Endothelial cell of umbilical vein (primary cell): ENCODE data around the gene AGA. TPM values are rescaled to one million over a fixed set of nuclear protein-coding genes. Genes with fewer than 3 reads are reported as not detected.

Experiments
- BruUV-seq: library from RNA; stranded (reverse); fragments of 400-500 nt; replicated peaks from 2 replicates; lab custom pipeline; 2021; lab: Mats Ljungman, UMichigan
- CTCF ChIA-PET: fragments of 300-600, 350-600 bp; sonication (Branson Sonifier 250); formaldehyde crosslinking; loops from one replicate; lab custom pipeline; 2021; ENCODE audit warnings: antibody characterized with exemption, inconsistent platforms; lab: Charles Lee
- POLR2A ChIA-PET: fragments of 300-600, 350-600 bp; sonication (Branson Sonifier 250); formaldehyde crosslinking; loops from one replicate; lab custom pipeline; 2021; ENCODE audit warnings: antibody characterized with exemption, inconsistent platforms; lab: Charles Lee
- DNase-seq: peaks from one replicate; pipeline ENCODE4 v3.0.0-alpha.2; 2011; ENCODE audit warnings: low read depth, low spot score
- FAIRE-seq: peaks from 2 replicates; lab custom pipeline; 2011; peaks lifted over from hg19 to GRCh38; lab: Jason Lieb, UNC
- H2AFZ ChIP-seq: 2 replicates; pipeline ENCODE4 v1.6.0; 2012; ENCODE audit warnings: low read depth, low read length, control low read depth, inconsistent platforms
- H3K27ac ChIP-seq: 2 replicates; pipeline ENCODE4 v1.5.1; 2011; ENCODE audit warnings: low read depth, mild to moderate bottlenecking, control low read depth, low read length, moderate library complexity; ENCODE audit not compliant: insufficient read depth
- H3K27me3 ChIP-seq, 2 experiments: 2 replicates each; pipeline versions ENCODE4 v1.6.0 to v1.6.1; 2011; ENCODE audit warnings: low read length in 2 of 2, mixed read lengths in 1 of 2; ENCODE audit not compliant: control insufficient read depth in 2 of 2, insufficient read depth in 2 of 2
- H3K36me3 ChIP-seq, 2 experiments: 2 replicates in 1 of 2; 3 replicates in 1 of 2; pipeline ENCODE4 v1.5.1; 2011; ENCODE audit warnings: low read length in 2 of 2, mild to moderate bottlenecking in 1 of 2, moderate library complexity in 1 of 2; ENCODE audit not compliant: control insufficient read depth in 2 of 2, insufficient read depth in 2 of 2; ENCODE audit errors: extremely low read depth in 1 of 2
- H3K4me1 ChIP-seq: 3 replicates; pipeline ENCODE4 v1.5.1; 2011; ENCODE audit warnings: mild to moderate bottlenecking, low read length; ENCODE audit not compliant: control insufficient read depth, insufficient read depth; ENCODE audit errors: extremely low read depth
- H3K4me2 ChIP-seq: 2 replicates; pipeline ENCODE4 v1.6.1; 2011; ENCODE audit warnings: low read length, control low read depth, mixed read lengths; ENCODE audit not compliant: insufficient read depth
- H3K4me3 ChIP-seq, 3 experiments: fragments of 200-600 bp in 1 of 3; sonication (generic), shearing (Covaris generic) in 1 of 3; replicated peaks in 1 of 3; 2 replicates each; pipeline ENCODE4 v1.5.1; 2011 to 2016; ENCODE audit warnings: control low read depth in 3 of 3, low read length in 3 of 3, mild to moderate bottlenecking in 2 of 3, inconsistent platforms in 1 of 3, low read depth in 1 of 3, moderate library complexity in 1 of 3; ENCODE audit not compliant: insufficient read depth in 1 of 3
- H3K79me2 ChIP-seq: 2 replicates; pipeline ENCODE4 v1.6.0; 2012; ENCODE audit warnings: low read length, inconsistent platforms; ENCODE audit not compliant: control insufficient read depth, insufficient read depth
- H3K9ac ChIP-seq: replicated peaks from 2 replicates; pipeline ENCODE3; 2011; ENCODE audit warnings: low read length, control low read depth; ENCODE audit not compliant: insufficient read depth; ENCODE audit errors: extremely low read depth
- H3K9me1 ChIP-seq: replicated peaks from 3 replicates; pipeline ENCODE4 v1.6.0; 2011; ENCODE audit warnings: mild to moderate bottlenecking, low read length; ENCODE audit not compliant: control insufficient read depth, insufficient read depth; ENCODE audit errors: extremely low read depth
- H3K9me3 ChIP-seq: replicated peaks from 2 replicates; pipeline ENCODE4 v1.5.1; 2012; ENCODE audit warnings: low read length, inconsistent platforms; ENCODE audit not compliant: control insufficient read depth, insufficient read depth
- H4K20me1 ChIP-seq: replicated peaks from 2 replicates; pipeline ENCODE3; 2011; ENCODE audit warnings: mild to moderate bottlenecking, low read length; ENCODE audit not compliant: control insufficient read depth, insufficient read depth; ENCODE audit errors: extremely low read depth
- FOS ChIP-seq: IDR thresholded peaks from 2 replicates; pipeline ENCODE4 v1.6.1; 2011; ENCODE audit warnings: mild to moderate bottlenecking, low read length, moderate library complexity, borderline replicate concordance; ENCODE audit not compliant: insufficient read depth
- GATA2 ChIP-seq: IDR thresholded peaks from 2 replicates; pipeline ENCODE4 v1.7.0; 2011; ENCODE audit warnings: low read depth, mild to moderate bottlenecking, moderate library complexity, mixed read lengths, low read length; ENCODE audit not compliant: insufficient read length, insufficient read depth
- JUN ChIP-seq: IDR thresholded peaks from 2 replicates; pipeline ENCODE4 v1.6.1; 2011; ENCODE audit warnings: borderline replicate concordance, low read depth; ENCODE audit not compliant: insufficient read length, insufficient read depth
- MYC ChIP-seq: IDR thresholded peaks from one replicate; pipeline ENCODE4 v1.6.1; 2011; ENCODE audit warnings: mild to moderate bottlenecking, low read depth, low read length
- POLR2A ChIP-seq: IDR thresholded peaks from 2 replicates; pipeline ENCODE4 v1.6.1; 2012; ENCODE audit warnings: low read depth, mild to moderate bottlenecking, control low read depth, low read length
- POLR2AphosphoS5 ChIP-seq: IDR thresholded peaks from 2 replicates; pipeline ENCODE4 v1.6.1; 2012; ENCODE audit warnings: low read depth, mild to moderate bottlenecking, control low read depth, low read length, moderate library complexity; ENCODE audit not compliant: insufficient read depth
- dilution Hi-C: fragments of 300-500 bp; cut with MboI; formaldehyde crosslinking; loops from one replicate; pipeline ENCODE4 v1.15.0; 2019; ENCODE audit warnings: low sequenced_read_pairs; ENCODE audit not compliant: extremely low pct_ligation_motif_present
- intact Hi-C: fragments of 100-400 bp; cut with micrococcal nuclease; formaldehyde crosslinking; loops from one replicate; pipeline ENCODE4 v1.10.0; 2022
- polyA plus RNA-seq, 4 experiments: library from polyadenylated mRNA; depleted of rRNA in 3 of 4; stranded (reverse) in 3 of 4; unstranded in 1 of 4; fragments of >200 nt; gene quantifications; 2 replicates each; pipeline versions ENCODE4 v1.2.1 to v1.2.3, GENCODE V29; 2011 to 2012; ENCODE audit warnings: missing spikeins in 1 of 4
- total RNA-seq: library from RNA; stranded (reverse); gene quantifications from 2 replicates; pipeline ENCODE4 v1.2.3, GENCODE V29; 2021
- TF ChIP-seq, protein P1 (sequence below): IDR thresholded peaks from 2 replicates; pipeline ENCODE4 v1.6.1; 2011; ENCODE audit not compliant: insufficient read depth, insufficient read length

The AGA gene
- total and polyA plus RNA-seq, 2 donors (not counting 3 experiments of a cell fraction or from before 2014, with no cell fraction given): 14.1 to 16.9 TPM

DNA sequence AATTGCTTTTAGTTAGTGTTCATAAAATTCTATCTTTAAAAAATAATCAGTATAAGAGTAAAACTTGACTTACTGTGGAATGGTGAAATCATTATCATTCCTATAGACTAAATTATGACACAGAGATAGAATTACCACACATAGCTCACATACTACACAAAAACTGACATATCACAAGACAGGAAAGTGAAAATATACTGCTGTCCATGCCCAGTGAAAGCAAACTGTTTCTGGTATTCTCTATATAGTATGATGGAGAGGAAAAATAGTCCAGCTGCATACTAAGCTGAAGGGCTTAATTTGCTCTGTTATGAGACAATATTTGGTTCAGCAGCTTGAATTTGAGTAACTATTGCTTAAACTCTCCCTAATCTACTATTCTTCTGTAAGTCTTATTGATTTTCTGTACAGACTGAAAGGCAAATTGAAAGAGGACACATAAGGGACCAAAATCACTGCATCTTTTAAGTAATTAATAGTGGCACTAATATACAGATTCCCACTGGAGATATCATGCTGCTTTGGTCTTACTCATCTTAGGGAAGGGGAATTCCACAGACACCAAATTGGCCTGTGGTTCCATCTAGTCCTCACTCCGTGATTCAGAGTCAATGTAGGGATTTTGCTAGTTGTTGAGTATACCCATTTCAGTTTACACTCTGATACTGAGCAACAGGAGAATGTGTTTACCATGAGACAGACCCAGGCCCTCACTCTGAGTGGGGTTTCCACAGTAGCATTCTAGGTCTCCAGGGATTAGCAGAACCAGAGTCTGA is 47.4 kb upstream of the AGA start:
- POLR2A ChIA-PET: no interaction called here
- intact Hi-C loops: no loop called here
- H3K9me1 ChIP-seq: no peaks in the 10 kb centered on the region

DNA sequence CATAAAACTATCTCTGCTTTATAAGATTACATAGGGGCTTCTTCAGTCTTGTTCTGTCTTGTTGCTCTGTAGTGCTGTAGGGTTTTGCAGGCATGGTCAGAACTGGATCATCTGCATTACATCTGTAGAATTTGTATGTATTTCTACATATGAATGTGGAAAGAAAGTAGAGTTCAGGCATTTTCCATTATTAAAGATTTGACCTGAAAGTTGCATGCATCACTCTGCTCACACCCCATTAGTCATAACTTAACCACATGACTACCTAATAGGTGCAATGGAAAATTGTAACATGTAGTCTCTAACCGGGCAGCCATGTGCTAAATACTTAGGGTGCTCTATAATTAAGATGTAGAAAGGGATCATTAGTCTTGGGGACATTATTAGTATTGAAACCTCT is 45.7 kb upstream of the AGA start:
- no peak for TF ChIP-seq POLR2AphosphoS5
- TF ChIP-seq POLR2A: no peak
- TF ChIP-seq, protein P1, sequence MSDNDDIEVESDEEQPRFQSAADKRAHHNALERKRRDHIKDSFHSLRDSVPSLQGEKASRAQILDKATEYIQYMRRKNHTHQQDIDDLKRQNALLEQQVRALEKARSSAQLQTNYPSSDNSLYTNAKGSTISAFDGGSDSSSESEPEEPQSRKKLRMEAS: no peak
- ChIA-PET POLR2A (no interaction called here), CTCF (no interaction called here)
- Histone ChIP-seq H3K4me2 (no peak overlapping the region), H3K27me3 (no peaks in the 10 kb centered on the region), H3K27ac (no peak overlapping the region), H4K20me1 (no peaks in the 10 kb centered on the region), H2AFZ (no peak overlapping the region), H3K9ac (no peak overlapping the region), H3K36me3 (no peaks in the 10 kb centered on the region), H3K4me3 (no peak overlapping the region), H3K4me1 (peaks cover 22% of the 10 kb centered on the region), H3K79me2 (no peaks in the 10 kb centered on the region), H3K9me3 (no peaks in the 10 kb centered on the region), H3K9me1 (no peaks in the 10 kb centered on the region)
- no TSS peak for BruUV-seq
- intact Hi-C loops (no loop called here), dilution Hi-C loops (no loop called here)
- DNase-seq: no peak
- FAIRE-seq: no peak

More for the DNA sequence above, 47.4 kb upstream of the AGA start:
- Histone ChIP-seq H3K4me3 (no peak overlapping the region), H3K27me3 (no peaks in the 10 kb centered on the region), H4K20me1 (no peaks in the 10 kb centered on the region), H3K9ac (no peak overlapping the region), H3K4me1 (peaks cover 7% of the 10 kb centered on the region), H2AFZ (no peak overlapping the region), H3K27ac (no peak overlapping the region), H3K36me3 (no peaks in the 10 kb centered on the region), H3K79me2 (no peaks in the 10 kb centered on the region), H3K9me3 (no peaks in the 10 kb centered on the region), H3K4me2 (no peak overlapping the region)
- no peak for DNase-seq
- CTCF ChIA-PET: no interaction called here
- no TSS peak for BruUV-seq
- FAIRE-seq: no peak
- TF ChIP-seq JUN (no peak), MYC (no peak), POLR2A (no peak), GATA2 (no peak), FOS (no peak)
- dilution Hi-C loops: no loop called here
